Liver (tissue), 9 donors: ENCODE results near the gene RGS7. TPM values are rescaled to one million over a fixed set of nuclear protein-coding genes. Genes with fewer than 3 reads are reported as not detected.
"Not testable (repeated sequence)": the region's sequence is repeated elsewhere in the genome, so short reads cannot be mapped to it uniquely, and the experiment has no call there.

Experiments used
- DNase-seq: peaks from one replicate; pipeline ENCODE4 v3.0.0-alpha.2; 2017; ENCODE audit warnings: low spot score
- H3K27ac ChIP-seq, 2 donors: one replicate each; pipeline ENCODE4 v1.7.0; 2013; ENCODE audit warnings: inconsistent platforms in 2 of 2, low read length in 2 of 2, control low read depth in 1 of 2, low read depth in 1 of 2, mild to moderate bottlenecking in 1 of 2
- H3K27me3 ChIP-seq, 4 donors: one replicate each; pipeline versions ENCODE4 v1.6.1 to v1.7.0; 2013; ENCODE audit warnings: low read length in 3 of 4, inconsistent platforms in 1 of 4, mild to moderate bottlenecking in 1 of 4, moderate library complexity in 1 of 4; ENCODE audit not compliant: control insufficient read depth in 4 of 4, insufficient read depth in 4 of 4
- H3K36me3 ChIP-seq, 4 donors: one replicate each; pipeline versions ENCODE4 v1.6.1 to v1.7.0; 2013; ENCODE audit warnings: low read length in 3 of 4, mild to moderate bottlenecking in 3 of 4, low read depth in 1 of 4, moderate library complexity in 1 of 4; ENCODE audit not compliant: control insufficient read depth in 4 of 4, insufficient read depth in 3 of 4
- H3K4me1 ChIP-seq, 4 donors: one replicate each; pipeline versions ENCODE4 v1.6.1 to v1.7.0; 2013; ENCODE audit warnings: low read length in 3 of 4, mild to moderate bottlenecking in 3 of 4, moderate library complexity in 1 of 4; ENCODE audit not compliant: control insufficient read depth in 4 of 4, insufficient read depth in 4 of 4
- H3K4me3 ChIP-seq, 3 donors: one replicate each; pipeline versions ENCODE4 v1.6.1 to v1.7.0; 2013; ENCODE audit warnings: low read length in 3 of 3, control low read depth in 1 of 3, low read depth in 1 of 3, mild to moderate bottlenecking in 1 of 3
- H3K9ac ChIP-seq, 2 donors: one replicate each; pipeline ENCODE4 v1.7.0; 2013; ENCODE audit warnings: low read length in 2 of 2, mild to moderate bottlenecking in 2 of 2, moderate library complexity in 2 of 2, control low read depth in 1 of 2, low read depth in 1 of 2
- H3K9me3 ChIP-seq, 4 donors: one replicate each; pipeline versions ENCODE4 v1.6.1 to v1.7.0; 2013; ENCODE audit warnings: low read length in 3 of 4; ENCODE audit not compliant: control insufficient read depth in 4 of 4
- GABPA ChIP-seq, 2 donors: IDR thresholded peaks in 1 of 2; conservative IDR thresholded peaks in 1 of 2; 2 replicates each; pipeline ENCODE4 v1.6.1; 2016; ENCODE audit warnings: antibody characterized with exemption in 2 of 2, mild to moderate bottlenecking in 1 of 2, moderate library complexity in 1 of 2
- HNF4A ChIP-seq, 2 donors: conservative IDR thresholded peaks; 2 replicates each; pipeline ENCODE4 v1.6.1; 2016; ENCODE audit warnings: antibody characterized with exemption in 2 of 2, mild to moderate bottlenecking in 2 of 2
- JUND ChIP-seq, 2 donors: IDR thresholded peaks; 2 replicates each; pipeline ENCODE4 v1.6.1; 2016; ENCODE audit warnings: antibody characterized with exemption in 2 of 2
- RAD21 ChIP-seq, 2 donors: IDR thresholded peaks; 2 replicates each; pipeline ENCODE4 v1.6.1; 2016; ENCODE audit warnings: antibody characterized with exemption in 2 of 2, mild to moderate bottlenecking in 2 of 2
- SP1 ChIP-seq: IDR thresholded peaks from 2 replicates; pipeline ENCODE4 v1.6.1; 2018; ENCODE audit warnings: antibody characterized with exemption, mild to moderate bottlenecking
- WGBS: extraction: QIAGEN DNeasy Blood & Tissue Kit; methylation state at CpG from one replicate; pipeline ENCODE4 v1.1.7; 2013; 5-methylcytosine and 5-hydroxymethylcytosine counted together
- polyA plus RNA-seq, 2 donors: library from polyadenylated mRNA; stranded (reverse) in 1 of 2; unstranded in 1 of 2; fragments of 200-250 nt in 1 of 2; fragments of >200 nt in 1 of 2; fragmentation: Nextera tagmentation in 1 of 2; extraction: Ambion mirVana in 1 of 2; gene quantifications; one replicate each; pipeline versions ENCODE4 v1.2.1 to v1.2.3, GENCODE V29; 2013 to 2015
- total RNA-seq, 2 donors: library from RNA; depleted of rRNA; stranded (reverse); fragments of >200 nt; gene quantifications; one replicate each; pipeline ENCODE4 v1.2.3, GENCODE V29; 2014
- TF ChIP-seq, protein P1 (sequence below): fragments of 150-350 bp; IDR thresholded peaks from 2 replicates; pipeline ENCODE4 v1.5.1; 2017; ENCODE audit warnings: improper control_type of control experiment, low read depth, low read length; ENCODE audit not compliant: missing input control
- TF ChIP-seq, protein P2 (sequence below): IDR thresholded peaks from 2 replicates; pipeline ENCODE4 v1.6.1; 2016; ENCODE audit warnings: antibody characterized with exemption
- TF ChIP-seq, protein P3 (sequence below): IDR thresholded peaks from 2 replicates; pipeline ENCODE4 v1.6.1; 2016; ENCODE audit warnings: antibody characterized with exemption
- donor health status: healthy.
- donor health status: healthy.
- donor health status: healthy.
- donor health status: healthy.
- donor health status: healthy.

The RGS7 gene
- total and polyA plus RNA-seq, 4 donors = 0.05 to 0.18 TPM; not detected in 2

DNA sequence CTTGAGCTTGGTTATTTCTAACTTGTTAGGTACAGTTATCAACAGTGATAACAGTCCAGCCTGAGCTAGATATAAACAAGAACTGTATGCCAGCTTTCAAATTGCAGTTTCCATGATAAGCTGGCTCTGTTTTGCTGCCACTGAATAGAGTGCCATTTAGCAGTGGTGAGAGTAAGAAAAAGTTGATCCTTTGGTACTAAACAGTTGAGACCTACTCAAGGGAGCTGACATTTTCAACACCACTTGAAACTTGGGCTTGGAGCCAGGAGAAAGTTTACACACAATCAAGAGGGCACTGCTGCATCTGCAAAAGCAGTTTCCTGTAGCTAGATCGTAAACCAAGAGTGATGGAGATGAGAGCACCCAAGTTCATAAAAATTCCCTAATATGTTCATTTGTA, 131.3 kb downstream of the RGS7 start (continued):
- TF ChIP-seq, protein P1, sequence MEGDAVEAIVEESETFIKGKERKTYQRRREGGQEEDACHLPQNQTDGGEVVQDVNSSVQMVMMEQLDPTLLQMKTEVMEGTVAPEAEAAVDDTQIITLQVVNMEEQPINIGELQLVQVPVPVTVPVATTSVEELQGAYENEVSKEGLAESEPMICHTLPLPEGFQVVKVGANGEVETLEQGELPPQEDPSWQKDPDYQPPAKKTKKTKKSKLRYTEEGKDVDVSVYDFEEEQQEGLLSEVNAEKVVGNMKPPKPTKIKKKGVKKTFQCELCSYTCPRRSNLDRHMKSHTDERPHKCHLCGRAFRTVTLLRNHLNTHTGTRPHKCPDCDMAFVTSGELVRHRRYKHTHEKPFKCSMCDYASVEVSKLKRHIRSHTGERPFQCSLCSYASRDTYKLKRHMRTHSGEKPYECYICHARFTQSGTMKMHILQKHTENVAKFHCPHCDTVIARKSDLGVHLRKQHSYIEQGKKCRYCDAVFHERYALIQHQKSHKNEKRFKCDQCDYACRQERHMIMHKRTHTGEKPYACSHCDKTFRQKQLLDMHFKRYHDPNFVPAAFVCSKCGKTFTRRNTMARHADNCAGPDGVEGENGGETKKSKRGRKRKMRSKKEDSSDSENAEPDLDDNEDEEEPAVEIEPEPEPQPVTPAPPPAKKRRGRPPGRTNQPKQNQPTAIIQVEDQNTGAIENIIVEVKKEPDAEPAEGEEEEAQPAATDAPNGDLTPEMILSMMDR = no peak
- TF ChIP-seq GABPA (IDR thresholded peaks at IDR 0.05 in 1 of 2, conservative IDR thresholded peaks at IDR 0.05 in 1 of 2) (no peak), HNF4A (conservative IDR thresholded peaks at IDR 0.05) (no peak), RAD21 (IDR thresholded peaks at IDR 0.05) (no peak), SP1 (no peak)
- TF ChIP-seq, protein P2, sequence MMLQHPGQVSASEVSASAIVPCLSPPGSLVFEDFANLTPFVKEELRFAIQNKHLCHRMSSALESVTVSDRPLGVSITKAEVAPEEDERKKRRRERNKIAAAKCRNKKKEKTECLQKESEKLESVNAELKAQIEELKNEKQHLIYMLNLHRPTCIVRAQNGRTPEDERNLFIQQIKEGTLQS = no peak
- TF ChIP-seq, protein P3, sequence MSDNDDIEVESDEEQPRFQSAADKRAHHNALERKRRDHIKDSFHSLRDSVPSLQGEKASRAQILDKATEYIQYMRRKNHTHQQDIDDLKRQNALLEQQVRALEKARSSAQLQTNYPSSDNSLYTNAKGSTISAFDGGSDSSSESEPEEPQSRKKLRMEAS = no peak

DNA sequence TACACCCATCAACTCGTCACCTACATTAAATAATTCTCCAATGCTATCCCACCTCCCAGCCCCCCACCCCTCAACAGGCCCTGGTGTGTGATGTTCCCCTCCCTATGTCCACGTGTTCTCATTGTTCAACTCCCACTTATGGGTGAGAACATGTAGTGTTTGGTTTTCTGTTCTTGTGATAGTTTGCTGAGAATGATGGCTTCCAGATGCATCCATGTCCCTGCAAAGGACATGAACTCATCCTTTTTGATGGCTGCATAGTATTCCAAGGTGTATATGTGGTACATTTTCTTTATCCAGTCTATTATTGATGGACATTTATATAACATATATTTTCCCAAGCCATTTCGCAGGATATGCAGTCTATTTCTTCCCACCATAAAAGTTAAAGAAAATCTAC, 132.8 kb downstream of the RGS7 start:
- not testable (repeated sequence) for DNase-seq, H3K4me3 ChIP-seq, H3K9ac ChIP-seq, H3K9me3 ChIP-seq, H3K27me3 ChIP-seq, H3K36me3 ChIP-seq, H3K4me1 ChIP-seq, H3K27ac ChIP-seq
- WGBS = 76% methylated on average over 3 of the region's 3 CpGs

DNA sequence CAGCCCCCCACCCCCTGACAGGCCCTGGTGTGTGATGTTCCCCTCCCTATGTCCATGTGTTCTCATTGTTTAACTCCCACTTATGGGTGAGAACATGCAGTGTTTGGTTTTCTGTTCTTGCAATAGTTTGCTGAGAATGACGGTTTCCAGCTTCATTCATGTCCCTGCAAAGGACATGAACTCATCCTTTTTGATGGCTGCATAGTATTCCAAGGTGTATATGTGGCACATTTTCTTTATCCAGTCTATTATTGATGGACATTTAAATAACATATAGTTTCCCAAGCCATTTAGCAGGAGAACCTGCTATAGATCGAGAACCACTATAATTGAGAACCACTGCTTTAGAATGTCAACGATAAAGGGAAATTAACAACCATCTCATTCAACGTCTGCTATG, 134.2 kb downstream of the RGS7 start:
- H3K4me3 ChIP-seq, H3K36me3 ChIP-seq, DNase-seq, H3K4me1 ChIP-seq, H3K9ac ChIP-seq, H3K9me3 ChIP-seq, H3K27me3 ChIP-seq, H3K27ac ChIP-seq: not testable (repeated sequence)
- WGBS = 88% methylated on average over 4 of the region's 4 CpGs

DNA sequence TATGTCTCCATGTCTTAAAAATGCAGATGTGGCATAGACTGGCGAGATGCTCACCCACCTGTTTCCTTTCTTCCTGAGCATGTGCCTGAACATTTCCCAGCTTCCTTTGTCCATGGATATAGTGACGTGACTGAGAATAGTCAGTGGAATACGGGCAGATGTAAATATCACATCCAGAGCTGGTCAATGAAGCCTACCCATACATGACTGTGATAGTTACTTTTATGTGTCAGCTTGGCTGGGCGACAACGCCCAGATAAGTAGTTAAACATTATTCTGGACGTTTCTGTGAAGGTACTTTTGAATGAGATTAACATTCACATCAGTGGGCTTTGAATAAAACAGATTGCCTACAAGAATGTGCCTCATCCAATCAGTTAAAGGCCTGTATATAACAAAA, 135.7 kb downstream of the RGS7 start:
- Histone ChIP-seq H3K9me3 (peaks cover 0 to 6% (median 1%) of the 10 kb centered on the region in 4 donors), H3K9ac (no peak overlapping the region), H3K4me1 (no peaks in the 10 kb centered on the region), H3K27ac (no peak overlapping the region), H3K27me3 (no peaks in the 10 kb centered on the region), H3K4me3 (no peak overlapping the region), H3K36me3 (no peaks in the 10 kb centered on the region)
- DNase-seq = no peak
- no peak for TF ChIP-seq JUND (IDR thresholded peaks at IDR 0.05)
- 56% methylated on average over 6 of the region's 6 CpGs for WGBS

DNA sequence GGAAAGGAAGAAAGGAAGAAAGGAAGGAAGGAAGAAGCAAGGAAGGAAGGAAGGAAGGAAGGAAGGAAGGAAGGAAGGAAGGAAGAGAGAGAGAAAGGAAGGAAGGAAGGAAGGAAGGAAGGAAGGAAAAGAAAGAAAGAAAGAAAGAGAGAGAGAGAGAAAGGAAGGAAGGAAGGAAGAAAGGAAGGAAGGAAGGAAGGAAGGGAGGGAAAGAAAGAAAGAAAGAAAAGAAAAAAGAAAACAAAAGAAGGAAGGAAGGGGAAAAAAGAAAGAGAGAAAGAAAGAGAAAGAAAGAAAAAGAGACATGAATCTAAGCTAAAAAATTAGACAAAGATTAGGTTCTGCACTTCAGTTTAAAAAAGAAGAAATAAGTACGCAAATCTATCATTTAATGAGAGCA, 136.1 kb downstream of the RGS7 start:
- H3K9me3 ChIP-seq, H3K36me3 ChIP-seq, H3K27me3 ChIP-seq, H3K9ac ChIP-seq, DNase-seq, H3K4me1 ChIP-seq, H3K4me3 ChIP-seq, H3K27ac ChIP-seq: not testable (repeated sequence)
- 92% methylated on average over 1 of the region's 1 CpG for WGBS
